ENCODE measurements around the gene PVALB. TPM values are rescaled to one million over a fixed set of nuclear protein-coding genes. Genes with fewer than 3 reads are reported as not detected.

PVALB gene
- total RNA-seq, 1 donor from 2014 or later: not detected

- TF ChIP-seq, protein P1, sequence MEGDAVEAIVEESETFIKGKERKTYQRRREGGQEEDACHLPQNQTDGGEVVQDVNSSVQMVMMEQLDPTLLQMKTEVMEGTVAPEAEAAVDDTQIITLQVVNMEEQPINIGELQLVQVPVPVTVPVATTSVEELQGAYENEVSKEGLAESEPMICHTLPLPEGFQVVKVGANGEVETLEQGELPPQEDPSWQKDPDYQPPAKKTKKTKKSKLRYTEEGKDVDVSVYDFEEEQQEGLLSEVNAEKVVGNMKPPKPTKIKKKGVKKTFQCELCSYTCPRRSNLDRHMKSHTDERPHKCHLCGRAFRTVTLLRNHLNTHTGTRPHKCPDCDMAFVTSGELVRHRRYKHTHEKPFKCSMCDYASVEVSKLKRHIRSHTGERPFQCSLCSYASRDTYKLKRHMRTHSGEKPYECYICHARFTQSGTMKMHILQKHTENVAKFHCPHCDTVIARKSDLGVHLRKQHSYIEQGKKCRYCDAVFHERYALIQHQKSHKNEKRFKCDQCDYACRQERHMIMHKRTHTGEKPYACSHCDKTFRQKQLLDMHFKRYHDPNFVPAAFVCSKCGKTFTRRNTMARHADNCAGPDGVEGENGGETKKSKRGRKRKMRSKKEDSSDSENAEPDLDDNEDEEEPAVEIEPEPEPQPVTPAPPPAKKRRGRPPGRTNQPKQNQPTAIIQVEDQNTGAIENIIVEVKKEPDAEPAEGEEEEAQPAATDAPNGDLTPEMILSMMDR (IDR thresholded peaks at IDR 0.05; ENCODE audit: unreplicated experiment): no peak
- peaks cover 26% of the 10 kb centered on the region for H3K27me3 Mint-ChIP-seq (ENCODE audit: low read depth)
- H3K9me3 Mint-ChIP-seq: no peaks in the 10 kb centered on the region
Observed at GRCh38 chr22:36858156-36858555, 41.3 kb upstream of the PVALB start.

GRCh38 chr22:36856792-36857135 lies 39.9 kb upstream of the PVALB start:
- peaks cover 6% of the 10 kb centered on the region for H3K4me1 Mint-ChIP-seq
- TF ChIP-seq, protein P1 (IDR thresholded peaks at IDR 0.05; ENCODE audit: unreplicated experiment): no peak
- H3K27ac Mint-ChIP-seq: no peak overlapping the region
- DNase-seq (ENCODE audit: low spot score in 2 of 2, unreplicated experiment in 2 of 2): no peak
- no peaks in the 10 kb centered on the region for H3K9me3 Mint-ChIP-seq
- H3K4me3 Mint-ChIP-seq: no peak overlapping the region
- peaks cover 26% of the 10 kb centered on the region for H3K27me3 Mint-ChIP-seq (ENCODE audit: low read depth)
- H3K36me3 Mint-ChIP-seq: no peaks in the 10 kb centered on the region

More at GRCh38 chr22:36858156-36858555, 41.3 kb upstream of the PVALB start:
- Mint-ChIP-seq H3K36me3 (no peaks in the 10 kb centered on the region), H3K27ac (no peak overlapping the region), H3K4me1 (peaks cover 6% of the 10 kb centered on the region), H3K4me3 (no peak overlapping the region)
- DNase-seq (ENCODE audit: low spot score in 2 of 2, unreplicated experiment in 2 of 2): no peak

- H3K27ac Mint-ChIP-seq: peak overlapping the region; percentile 11
- H3K9me3 Mint-ChIP-seq: no peaks in the 10 kb centered on the region
- H3K4me3 Mint-ChIP-seq: no peak overlapping the region
- TF ChIP-seq, protein P1 (IDR thresholded peaks at IDR 0.05; ENCODE audit: unreplicated experiment): peak; percentile 100
- H3K4me1 Mint-ChIP-seq: peaks cover 6% of the 10 kb centered on the region
- H3K36me3 Mint-ChIP-seq: no peaks in the 10 kb centered on the region
- peaks cover 26% of the 10 kb centered on the region for H3K27me3 Mint-ChIP-seq (ENCODE audit: low read depth)
- peak; percentile 95 to 99 for DNase-seq (ENCODE audit: low spot score in 2 of 2, unreplicated experiment in 2 of 2)
Observed at GRCh38 chr22:36856121-36856791, 39.4 kb upstream of the PVALB start.

- Mint-ChIP-seq H3K4me1 (peaks cover 6% of the 10 kb centered on the region), H3K27ac (no peak overlapping the region), H3K27me3 (ENCODE audit: low read depth) (peaks cover 34% of the 10 kb centered on the region), H3K9me3 (no peaks in the 10 kb centered on the region), H3K36me3 (no peaks in the 10 kb centered on the region), H3K4me3 (no peak overlapping the region)
- TF ChIP-seq, protein P1 (IDR thresholded peaks at IDR 0.05; ENCODE audit: unreplicated experiment): no peak
- DNase-seq (ENCODE audit: low spot score in 2 of 2, unreplicated experiment in 2 of 2): no peak
Observed at GRCh38 chr22:36855478-36855877, 38.6 kb upstream of the PVALB start.

GRCh38 chr22:36853407-36854099 lies 36.7 kb upstream of the PVALB start:
- Mint-ChIP-seq H3K27me3 (ENCODE audit: low read depth) (peaks cover 44% of the 10 kb centered on the region), H3K4me1 (peaks cover 6% of the 10 kb centered on the region), H3K27ac (no peak overlapping the region), H3K36me3 (no peaks in the 10 kb centered on the region), H3K4me3 (no peak overlapping the region), H3K9me3 (no peaks in the 10 kb centered on the region)
- TF ChIP-seq, protein P1 (IDR thresholded peaks at IDR 0.05; ENCODE audit: unreplicated experiment): peak; percentile 64
- peak in 1 of 2 experiments; percentile 72 for DNase-seq (ENCODE audit: low spot score in 2 of 2, unreplicated experiment in 2 of 2)

Data from mesothelial cell of epicardium (in vitro differentiated cells).